Measurements from ENCODE around the gene C10orf71.

Gene C10orf71

DNA sequence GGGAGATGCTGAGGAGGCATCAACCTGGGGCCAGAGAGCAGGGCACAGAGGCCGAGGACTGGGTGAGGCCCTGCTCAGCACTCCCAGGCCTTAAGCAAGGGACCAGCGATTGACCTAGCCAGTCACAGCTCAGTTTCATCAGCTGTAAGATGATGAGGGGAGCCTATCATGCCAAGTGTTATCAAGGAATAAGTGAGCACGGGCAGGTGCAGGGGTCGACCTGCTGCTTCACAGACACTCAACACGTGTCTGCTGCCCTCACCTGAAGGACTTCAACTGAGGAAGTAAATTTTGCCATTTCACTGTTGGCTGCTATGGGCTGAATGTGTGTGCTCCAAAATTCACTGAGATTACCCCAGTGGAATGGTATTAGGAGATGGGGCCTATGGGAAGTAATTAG lies 9.9 kb downstream of the C10orf71 start:
- TF ChIP-seq, protein P1, sequence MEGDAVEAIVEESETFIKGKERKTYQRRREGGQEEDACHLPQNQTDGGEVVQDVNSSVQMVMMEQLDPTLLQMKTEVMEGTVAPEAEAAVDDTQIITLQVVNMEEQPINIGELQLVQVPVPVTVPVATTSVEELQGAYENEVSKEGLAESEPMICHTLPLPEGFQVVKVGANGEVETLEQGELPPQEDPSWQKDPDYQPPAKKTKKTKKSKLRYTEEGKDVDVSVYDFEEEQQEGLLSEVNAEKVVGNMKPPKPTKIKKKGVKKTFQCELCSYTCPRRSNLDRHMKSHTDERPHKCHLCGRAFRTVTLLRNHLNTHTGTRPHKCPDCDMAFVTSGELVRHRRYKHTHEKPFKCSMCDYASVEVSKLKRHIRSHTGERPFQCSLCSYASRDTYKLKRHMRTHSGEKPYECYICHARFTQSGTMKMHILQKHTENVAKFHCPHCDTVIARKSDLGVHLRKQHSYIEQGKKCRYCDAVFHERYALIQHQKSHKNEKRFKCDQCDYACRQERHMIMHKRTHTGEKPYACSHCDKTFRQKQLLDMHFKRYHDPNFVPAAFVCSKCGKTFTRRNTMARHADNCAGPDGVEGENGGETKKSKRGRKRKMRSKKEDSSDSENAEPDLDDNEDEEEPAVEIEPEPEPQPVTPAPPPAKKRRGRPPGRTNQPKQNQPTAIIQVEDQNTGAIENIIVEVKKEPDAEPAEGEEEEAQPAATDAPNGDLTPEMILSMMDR (IDR thresholded peaks at IDR 0.05; ENCODE audit: extremely low read depth, missing control alignments), result no peak
- DNase-seq (ENCODE audit: low spot score), result no peak

DNA sequence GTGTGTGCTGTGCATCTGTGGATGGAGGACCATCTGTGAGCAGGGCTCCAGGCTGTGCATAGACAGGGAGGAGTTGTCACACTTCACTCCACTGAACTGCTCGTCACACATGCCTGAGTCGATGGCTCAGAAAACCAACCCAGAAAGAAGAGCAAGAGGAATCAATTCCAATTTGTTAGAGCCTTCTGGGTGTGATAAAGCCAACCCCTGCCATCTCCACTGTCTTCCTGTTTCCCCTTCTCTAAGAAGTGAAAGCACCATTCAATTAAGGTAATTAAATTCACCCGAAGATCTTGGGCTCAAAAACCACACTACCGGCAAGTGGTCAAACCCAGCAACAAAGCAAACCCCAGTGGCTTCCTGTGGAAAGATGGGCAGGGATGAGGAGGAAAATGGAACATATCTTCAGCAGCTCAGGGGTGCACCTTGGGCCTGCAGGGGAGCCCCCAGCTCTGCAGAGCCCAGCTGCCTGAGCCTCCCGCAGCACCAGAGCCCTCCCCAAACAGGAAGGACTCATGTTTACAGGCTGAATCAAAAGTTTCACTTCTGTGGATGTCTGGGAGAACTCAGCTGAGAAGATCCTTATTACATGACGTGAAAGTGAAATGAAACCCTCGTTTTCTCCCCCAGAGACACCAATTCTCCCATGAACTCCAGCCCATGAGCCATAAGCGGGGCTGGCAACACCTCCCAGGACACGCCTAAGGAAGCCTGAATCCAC lies 10.9 kb downstream of the C10orf71 start:
- DNase-seq (ENCODE audit: low spot score), result peak; percentile 32
- TF ChIP-seq, protein P1 (IDR thresholded peaks at IDR 0.05; ENCODE audit: extremely low read depth, missing control alignments), result no peak

DNA sequence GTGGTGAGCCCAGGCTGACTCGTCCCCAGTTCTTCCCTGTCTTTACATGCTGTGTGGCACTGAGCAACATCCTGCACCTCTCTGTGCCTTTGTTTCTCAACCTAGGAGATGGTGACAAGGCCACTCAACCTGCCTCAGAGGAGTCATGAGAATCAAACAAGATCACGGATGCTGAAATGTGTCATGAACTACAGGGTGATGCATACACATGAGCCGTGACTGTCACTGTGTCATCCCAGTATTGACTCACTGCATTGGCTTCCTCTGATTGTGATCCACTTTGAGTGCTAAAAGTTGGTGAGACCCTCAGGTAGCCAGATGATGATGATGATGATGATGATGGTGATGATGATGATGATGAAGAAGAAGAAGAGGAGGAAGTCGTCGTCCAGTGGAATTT lies 11.5 kb downstream of the C10orf71 start:
- DNase-seq (ENCODE audit: low spot score), result no peak
- TF ChIP-seq, protein P1 (IDR thresholded peaks at IDR 0.05; ENCODE audit: extremely low read depth, missing control alignments), result no peak

DNA sequence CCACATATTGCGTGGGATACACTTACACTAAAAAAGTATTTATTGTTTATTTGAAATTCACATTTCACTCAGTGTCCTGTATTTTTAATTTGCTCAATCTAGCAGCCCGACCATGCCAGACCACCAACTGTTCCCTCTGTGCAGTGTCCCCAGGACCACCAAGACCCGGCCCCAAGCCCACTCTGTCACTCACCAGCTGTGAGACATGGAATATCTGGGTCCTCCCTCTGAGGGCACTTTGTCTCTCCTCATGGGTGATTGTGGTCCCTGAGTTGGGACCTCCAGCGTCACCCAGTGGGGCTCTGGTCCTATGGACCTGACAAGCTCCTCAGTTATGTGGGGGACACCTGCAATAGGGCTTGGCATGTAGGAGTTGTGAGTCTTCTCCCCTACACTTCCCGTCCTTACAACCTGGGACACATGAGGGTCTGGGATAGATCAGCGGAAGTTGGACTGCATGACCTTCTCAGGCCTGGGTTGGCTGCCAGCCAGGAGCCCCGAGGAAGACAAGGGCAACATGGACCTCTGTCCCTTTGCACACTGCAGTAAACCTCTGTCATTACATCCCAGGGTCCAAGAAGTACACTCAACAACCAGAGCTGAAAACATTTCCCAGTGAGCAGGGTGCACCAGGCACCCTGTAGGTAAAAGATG lies 12.1 kb downstream of the C10orf71 start:
- DNase-seq (ENCODE audit: low spot score), result no peak
- TF ChIP-seq, protein P1 (IDR thresholded peaks at IDR 0.05; ENCODE audit: extremely low read depth, missing control alignments), result no peak

DNA sequence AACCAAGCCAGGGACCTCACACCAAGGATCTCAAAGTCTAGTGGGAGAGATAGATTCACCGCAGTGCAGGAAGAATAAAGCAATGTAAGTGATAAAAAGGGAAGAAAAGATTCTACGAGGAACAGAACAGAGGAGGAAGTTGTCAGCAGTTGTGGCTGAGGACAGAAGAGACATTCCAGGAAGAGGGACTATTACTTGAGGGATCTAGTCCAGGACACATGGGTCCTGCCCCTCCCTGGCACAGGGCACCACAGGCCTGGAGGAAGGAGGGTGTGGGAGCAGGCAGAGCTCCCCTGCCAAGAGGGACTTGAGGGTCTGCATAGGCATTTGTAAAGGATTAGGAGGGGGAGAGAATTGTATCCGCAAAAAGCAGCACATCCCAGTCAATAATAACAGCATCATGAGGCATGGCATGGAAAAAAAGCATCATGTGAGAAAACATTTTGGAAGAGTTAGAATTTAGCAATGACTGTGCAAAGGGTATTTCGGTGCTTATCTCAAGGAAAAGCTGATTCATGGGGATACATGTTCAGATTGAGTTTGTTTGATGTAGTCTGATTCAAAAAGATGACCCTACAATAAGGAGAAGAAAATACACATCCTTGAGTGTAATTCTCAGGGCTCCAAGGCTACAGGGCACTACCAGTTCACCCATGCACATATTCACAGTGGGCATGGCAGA lies 12.7 kb downstream of the C10orf71 start:
- TF ChIP-seq, protein P1 (IDR thresholded peaks at IDR 0.05; ENCODE audit: extremely low read depth, missing control alignments), result no peak
- no peak for DNase-seq (ENCODE audit: low spot score)

DNA sequence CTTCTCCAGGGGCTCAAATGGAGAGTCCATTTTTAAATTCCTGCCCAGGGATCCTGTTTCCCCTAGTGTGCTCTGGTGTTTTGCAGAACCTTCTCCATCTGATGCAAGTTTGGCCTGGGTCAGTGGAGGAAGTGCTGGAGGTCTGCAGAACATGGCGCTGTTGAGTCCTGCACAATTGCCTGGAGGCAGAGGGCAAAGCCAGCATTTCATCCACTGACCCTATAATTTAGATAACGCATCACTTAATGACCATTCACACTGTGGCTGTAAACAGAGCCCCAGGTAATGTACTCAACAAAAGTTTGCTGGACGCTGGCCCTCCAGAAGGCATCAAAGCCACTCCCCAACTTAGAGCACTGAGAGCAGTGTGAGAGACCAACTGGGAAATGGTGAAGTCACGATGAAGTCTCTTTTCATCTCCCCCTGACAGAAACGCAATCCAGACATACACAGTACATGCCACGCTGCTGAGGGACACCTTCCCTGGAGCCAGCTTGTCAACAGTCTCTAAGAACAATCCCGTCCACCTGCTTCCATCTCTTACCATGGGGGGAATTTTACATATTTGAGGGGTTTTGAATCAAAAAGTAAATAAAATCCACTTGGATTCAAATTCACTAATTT lies 13.4 kb downstream of the C10orf71 start:
- DNase-seq (ENCODE audit: low spot score), result no peak
- TF ChIP-seq, protein P1 (IDR thresholded peaks at IDR 0.05; ENCODE audit: extremely low read depth, missing control alignments), result no peak
